Measurements from ENCODE around the gene LRRC39. TPM values are rescaled to one million over a fixed set of nuclear protein-coding genes. Genes with fewer than 3 reads are reported as not detected.
"Not testable (repeated sequence)": the region's sequence is repeated elsewhere in the genome, so short reads cannot be mapped to it uniquely, and the experiment has no call there.

LRRC39 gene
- total RNA-seq (2014; rRNA removed), result 0.19 and 0.34 TPM in 2 replicates
- 0.10 TPM for polyA plus RNA-seq (2012)

DNA sequence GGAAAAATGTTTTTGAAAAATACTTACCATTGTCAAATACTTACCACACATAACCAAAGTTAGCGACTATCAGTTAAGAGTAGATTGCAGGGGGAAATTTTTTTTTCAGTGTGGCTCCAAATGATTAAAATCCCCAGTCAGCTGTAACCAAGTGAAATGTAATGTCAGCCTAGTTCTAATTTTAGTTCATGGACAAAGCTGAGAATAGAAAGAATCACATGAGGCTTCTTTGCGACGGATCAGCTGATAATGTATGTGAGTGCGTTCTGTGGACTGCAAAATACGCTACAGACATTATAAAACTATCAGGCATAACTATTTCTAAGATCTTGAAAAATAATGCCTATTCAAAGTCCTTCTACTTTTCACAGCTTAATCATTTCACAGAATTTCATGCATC, at the start of gene LRRC39:
Gene LRRC39, minus strand, starts transcription at position 166 of the 400 bp plus-strand sequence. CDS start 9,740 bp downstream, outside the sequence.
- no peak for DNase-seq (ENCODE audit: low read depth)

DNA sequence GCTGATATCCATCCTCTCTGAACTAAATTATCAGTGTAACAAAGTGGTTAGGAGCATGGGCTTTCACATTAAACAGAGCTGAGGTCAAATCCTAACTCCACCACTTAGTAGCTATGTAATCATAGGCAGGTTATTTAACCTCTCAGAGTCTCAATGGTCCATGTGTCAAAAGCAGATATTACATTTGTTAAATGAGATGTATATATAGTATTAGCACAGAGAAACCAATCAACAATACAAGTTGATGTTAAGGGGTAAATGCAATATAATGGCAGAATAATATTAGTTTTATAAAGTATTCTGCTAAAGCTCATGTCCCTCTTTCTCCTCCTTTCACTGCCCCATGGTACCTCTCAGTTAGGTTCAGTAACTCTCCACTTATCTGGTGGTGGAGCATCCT, 44.4 kb upstream of the LRRC39 start:
- no peak for DNase-seq (ENCODE audit: low read depth)

DNA sequence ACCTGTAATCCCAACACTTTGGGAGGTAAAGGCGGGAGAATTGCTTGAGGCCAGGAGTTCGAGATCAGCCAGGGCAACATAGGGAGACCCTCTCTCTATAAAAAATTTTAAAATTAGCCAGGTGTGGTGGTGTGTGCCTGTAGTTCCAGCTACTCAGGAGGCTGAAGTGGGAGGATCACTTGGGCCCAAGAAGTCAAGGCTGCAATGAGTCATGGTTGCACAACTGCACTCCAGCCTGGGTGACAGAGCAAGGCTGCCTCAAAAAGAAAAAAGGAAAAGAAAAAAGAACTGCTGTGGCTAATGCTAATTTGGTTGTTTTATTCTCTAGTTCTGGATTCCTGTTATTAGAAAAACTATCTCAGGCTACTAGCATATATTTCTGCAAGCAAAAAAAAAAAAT, 41.8 kb upstream of the LRRC39 start:
- peak; percentile 5 for DNase-seq (ENCODE audit: low read depth)

DNA sequence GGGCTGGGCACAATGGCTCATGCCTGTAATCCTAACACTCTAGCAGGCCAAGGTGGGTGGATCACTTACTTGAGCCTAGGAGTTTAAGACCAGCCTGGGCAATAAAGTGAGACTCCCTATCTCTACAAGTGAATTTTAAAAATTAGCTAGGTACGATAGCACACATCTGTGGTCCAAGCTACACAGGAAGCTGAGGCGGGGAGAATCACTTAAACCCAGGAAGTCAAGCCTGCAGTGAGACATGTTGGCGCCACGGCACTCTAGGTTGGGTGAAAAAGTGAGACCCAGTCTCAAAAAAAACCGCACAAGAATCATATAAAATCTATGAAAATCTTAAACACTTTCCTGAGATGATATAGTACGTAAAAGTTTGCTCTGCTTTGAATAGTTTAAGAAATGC, 41.4 kb upstream of the LRRC39 start:
- DNase-seq (ENCODE audit: low read depth), result no peak

DNA sequence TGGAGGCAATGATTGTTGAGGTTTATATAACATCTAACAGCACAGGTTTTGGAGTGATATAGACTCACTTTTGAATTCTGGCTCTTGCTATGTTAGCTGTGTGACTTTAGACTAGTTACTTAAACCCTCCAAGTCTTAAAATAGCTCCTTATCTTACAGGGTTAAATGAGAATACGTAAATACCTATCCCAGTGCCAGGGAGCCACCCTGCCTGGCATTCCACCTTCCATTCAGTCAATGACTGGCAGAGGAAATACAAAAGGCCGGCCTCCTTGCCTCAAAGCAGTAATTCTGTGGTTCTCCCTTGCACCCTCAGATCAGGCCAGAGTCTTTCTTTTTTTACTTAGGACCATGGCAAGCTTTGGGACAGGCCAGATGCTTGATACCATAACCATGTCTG, 39.8 kb upstream of the LRRC39 start:
- no peak for DNase-seq (ENCODE audit: low read depth)

DNA sequence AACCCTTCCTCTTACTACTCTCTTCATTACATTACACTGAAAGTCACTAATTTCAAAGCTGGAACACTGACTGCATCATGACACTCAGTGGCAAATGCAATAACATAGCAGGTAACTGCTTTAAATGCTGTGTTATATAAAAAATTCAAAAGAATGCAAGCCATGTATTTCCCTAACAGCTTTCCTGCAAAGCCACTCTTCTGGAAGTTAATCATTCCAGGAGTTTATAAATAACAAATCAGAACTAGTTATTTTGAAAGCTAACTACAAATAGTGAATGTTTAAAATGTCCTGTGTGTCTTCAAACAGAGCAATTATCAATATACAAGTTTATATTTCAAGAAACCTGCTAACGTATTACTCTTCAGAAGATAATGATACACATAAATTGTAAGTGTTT, 37.0 kb upstream of the LRRC39 start:
- no peak for DNase-seq (ENCODE audit: low read depth)

DNA sequence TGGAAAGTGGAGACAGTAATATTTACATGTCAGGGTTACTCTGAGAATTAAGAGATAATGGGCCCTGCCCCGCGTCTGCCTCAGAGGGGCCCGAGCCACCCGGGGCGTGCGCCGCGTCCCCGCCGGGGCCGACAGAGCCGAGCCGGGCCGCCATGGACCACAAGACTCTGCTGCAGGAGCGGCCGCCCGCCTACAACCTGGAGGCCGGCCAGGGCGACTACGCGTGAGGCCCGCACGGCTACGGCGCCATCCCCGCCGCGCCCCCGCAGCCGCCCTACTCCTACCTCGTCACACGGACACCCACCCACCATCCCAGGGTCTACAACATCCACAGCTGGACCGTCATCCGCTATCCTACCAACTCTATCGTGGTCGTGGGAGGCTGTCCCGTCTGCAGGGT, 35.1 kb upstream of the LRRC39 start:
- DNase-seq (ENCODE audit: low read depth), result no peak

DNA sequence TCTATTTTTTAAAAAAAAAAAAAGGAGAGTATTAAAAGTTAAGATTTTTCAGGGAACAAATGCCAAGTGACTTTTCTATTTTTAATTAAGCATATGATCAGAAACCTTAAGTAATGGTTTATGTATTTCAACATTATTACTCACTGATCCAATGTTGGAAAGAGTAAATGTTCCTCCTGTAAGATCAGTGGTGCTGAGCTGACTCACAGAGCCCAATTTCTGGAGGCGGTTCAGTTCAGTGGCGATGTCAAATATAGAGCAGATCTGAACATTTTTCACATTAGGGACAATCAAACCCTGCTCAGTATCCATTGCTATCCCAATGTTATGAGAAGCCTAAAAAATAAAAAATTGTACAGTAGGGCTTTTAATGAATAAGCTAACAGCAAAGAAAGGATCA, 28.2 kb upstream of the LRRC39 start:
- no peak for DNase-seq (ENCODE audit: low read depth)

DNA sequence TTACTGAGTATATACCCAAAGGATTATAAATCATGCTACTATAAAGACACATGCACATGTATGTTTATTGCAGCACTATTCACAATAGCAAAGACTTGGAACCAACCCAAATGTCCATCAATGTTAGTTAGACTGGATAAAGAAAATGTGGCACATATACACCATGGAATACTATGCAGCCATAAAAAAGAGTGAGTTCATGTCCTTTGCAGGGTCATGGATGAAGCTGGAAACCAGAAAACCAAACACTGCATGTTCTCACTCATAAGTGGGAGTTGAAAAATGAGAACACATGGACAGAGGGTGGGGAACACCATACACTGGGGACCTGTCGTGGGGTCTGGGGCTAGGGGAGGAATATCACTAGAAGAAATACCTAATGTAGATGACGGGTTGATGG, 27.5 kb upstream of the LRRC39 start:
- not testable (repeated sequence) for DNase-seq (ENCODE audit: low read depth)

DNA sequence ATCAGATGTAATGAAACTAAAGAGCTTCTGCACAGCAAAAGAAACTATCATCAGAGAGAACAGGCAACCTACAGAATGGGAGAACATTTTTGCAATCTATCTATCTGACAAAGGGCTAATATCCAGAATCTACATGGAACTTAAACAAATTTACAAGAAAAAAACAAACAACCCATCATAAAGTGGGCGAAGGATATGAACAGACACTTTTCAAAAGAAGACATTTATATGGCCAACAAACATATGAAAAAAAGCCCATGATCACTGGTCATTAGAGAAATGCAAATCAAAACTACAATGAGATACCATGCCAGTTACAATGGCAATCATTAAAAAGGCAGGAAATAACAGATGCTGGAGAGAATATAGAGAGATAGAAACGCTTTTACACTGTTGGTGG, 27.0 kb upstream of the LRRC39 start:
- DNase-seq (ENCODE audit: low read depth), result not testable (repeated sequence)

DNA sequence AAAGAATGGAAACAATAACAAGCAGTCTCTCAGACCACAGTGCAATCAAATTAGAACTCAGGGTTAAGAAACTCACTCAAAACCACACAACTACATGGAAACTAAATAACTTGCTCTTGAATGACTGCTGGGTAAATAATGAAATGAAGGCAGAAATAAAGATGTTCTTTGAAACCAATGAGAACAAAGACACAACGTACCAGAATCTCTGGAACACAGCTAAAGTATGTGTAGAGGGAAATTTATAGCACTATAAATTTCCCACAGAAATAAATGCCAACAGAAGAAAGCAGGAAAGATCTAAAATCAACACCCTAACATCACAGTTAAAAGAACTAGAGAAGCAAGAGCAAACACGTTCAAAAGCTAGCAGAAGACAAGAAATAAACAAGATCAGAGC, 24.6 kb upstream of the LRRC39 start:
- not testable (repeated sequence) for DNase-seq (ENCODE audit: low read depth)

DNA sequence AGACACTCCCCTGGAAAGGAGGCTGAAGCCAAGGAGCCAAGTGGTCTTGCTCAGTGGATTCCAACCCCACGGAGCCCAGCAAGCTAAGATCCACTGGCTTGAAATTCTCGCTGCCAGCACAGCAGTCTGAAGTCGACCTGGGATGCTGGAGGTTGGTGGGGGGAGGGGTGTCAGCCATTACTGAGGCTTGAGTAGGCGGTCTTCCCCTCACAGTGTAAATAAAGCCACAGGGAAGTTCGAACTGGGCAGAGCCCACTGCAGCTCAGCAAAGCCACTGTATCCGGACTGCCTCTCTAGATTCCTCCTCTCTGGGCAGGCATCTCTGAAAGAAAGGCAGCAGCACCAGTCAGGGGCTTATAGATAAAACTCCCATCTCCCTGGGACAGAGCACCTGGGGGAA, 22.0 kb upstream of the LRRC39 start:
- DNase-seq (ENCODE audit: low read depth), result not testable (repeated sequence)

DNA sequence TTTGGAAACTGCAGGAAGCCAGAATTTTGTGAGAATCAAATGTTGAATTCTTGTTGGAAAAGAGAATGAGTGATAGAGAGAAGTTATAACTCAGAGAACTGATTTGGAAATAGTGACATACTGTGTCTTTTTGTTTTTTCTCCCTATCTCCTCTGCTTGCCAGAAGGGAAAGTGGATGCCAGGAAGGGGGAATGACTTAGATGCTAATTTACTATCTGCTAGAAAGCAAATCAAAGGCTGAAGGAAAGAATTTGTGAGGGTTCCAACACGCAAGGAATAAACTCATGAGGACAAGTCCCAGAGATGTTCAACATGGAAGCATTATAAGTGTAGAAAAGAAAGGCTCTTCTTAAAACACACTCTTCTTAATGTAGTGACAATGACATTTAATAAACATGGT, 20.5 kb upstream of the LRRC39 start:
- no peak for DNase-seq (ENCODE audit: low read depth)

DNA sequence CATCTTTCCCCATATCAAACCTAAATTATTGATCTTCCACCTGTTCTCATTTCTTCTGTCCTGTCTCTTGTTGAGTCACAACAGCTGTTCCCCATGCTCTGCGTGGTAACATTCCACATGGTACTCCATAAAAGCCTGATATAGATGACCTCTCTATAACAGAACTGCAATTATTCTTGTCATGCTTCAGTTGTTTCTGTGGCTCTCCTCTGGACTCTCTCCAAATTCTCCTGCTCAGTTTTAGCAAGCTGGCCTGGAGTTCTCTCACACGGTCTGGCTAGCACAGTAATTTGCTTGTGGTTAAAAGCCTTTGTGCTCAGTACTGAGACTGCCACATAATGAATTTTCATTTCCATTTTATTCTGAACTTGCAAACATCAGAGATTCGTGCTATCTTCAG, 10.6 kb upstream of the LRRC39 start:
- peak; percentile 97 for DNase-seq (ENCODE audit: low read depth)

DNA sequence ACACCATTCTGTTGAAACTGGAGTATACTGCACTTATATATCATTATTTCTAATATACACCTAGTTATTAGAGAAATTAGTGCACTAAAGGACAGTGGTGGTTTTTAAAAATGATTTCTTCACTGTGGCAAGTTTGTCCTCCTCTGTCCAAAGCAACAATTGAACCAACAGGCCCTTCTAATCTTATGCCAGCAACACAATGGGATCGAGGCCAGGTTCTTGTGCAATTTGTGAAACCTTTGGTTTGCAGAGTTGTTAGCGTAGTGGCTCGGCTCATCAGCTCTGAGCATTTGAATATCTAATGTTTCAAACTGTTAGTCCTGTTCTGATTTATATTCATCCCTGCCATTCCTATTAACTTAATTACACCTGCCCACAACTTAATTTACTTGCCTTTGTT, 9.9 kb upstream of the LRRC39 start:
- DNase-seq (ENCODE audit: low read depth), result peak; percentile 61

DNA sequence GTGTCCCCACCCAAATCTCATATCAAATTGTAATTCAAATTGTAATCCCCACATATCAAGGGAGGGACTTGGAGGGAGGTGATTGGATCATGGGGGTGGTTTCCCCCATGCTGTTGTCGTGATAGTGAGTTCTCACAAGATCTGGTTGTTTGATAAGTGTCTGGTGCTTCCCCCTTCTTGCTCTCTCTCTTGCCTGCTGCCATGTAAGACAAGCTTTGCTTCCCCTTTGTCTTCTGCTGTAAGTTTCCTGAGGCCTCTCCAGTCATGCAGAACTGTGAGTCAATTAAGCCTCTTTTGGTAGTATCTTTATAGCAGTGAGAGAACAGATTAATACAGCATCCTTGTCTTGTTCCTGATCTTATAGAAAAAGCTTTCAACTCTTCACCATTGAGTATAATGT, 6.5 kb upstream of the LRRC39 start:
- DNase-seq (ENCODE audit: low read depth), result no peak

DNA sequence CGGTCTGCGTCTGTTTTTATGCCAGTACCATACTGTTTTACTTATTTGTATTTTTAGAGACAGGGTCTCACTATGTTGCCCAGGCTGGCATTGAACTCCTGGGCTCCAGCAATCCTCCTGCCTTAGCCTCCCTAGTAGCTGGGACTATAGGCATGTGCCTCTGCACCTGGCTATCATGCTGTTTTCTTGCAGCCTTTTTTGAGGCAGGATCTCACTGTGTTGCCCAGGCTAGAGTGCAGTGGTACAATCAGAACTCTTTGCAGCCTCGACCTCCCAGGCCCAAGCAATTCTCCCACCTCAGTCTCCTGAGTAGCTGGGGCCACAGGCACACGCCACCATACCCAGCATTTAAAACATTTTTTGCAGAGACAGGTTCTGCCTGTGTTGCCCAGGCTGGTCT, 5.3 kb upstream of the LRRC39 start:
- no peak for DNase-seq (ENCODE audit: low read depth)

DNA sequence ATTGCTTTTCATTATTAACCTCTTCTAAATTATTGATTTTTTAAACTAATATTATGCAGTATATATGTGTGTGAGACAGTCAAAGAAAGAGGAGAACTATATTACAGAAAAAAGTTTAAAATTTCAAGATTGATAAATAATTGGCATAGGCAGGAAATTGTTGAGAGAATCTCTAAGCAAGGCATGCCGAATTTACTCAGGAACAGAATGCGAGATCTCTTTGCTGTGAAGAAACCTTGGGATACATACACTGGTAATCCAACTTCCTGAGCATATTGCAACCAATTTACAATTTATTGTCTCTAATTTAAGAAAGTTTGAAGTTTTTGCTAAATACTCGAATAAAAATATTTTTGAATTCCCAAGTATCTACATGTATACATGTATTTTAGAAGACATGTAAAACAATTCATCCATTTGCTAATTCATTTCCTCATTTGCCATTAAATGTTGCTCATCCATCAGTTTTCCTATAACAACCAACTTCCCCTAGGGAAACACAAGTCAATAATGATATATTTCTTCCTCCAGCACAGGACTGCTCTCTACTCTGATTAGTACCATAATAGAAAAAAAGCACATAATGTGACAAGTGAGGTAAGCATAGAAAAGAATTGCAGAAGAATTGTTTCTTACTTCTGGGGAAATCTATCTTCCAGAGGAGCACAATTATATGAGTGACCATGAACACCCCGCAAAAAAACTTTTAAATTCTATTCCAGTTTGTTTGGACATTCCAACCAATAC, 588 bp downstream of the LRRC39 start:
- no peak for DNase-seq (ENCODE audit: low read depth)

DNA sequence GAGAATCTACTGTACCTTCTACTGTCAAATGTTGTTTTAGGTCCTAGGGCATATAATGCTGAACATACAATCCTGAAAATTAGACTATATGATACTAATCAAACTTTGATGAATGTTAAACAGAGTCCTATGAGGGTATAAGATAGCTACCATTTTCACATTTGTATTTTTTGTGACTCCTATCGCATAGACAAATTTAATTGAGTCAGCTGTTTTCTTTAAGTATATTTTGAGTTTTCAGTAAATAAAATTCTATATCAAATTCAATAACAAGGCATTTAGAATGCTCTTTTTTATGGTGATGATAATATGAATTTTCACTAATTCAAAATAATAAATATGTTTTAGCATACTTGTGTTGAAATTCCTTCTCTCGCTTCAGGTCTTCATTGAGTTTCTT, 10.0 kb downstream of the LRRC39 start:
- DNase-seq (ENCODE audit: low read depth), result no peak

DNA sequence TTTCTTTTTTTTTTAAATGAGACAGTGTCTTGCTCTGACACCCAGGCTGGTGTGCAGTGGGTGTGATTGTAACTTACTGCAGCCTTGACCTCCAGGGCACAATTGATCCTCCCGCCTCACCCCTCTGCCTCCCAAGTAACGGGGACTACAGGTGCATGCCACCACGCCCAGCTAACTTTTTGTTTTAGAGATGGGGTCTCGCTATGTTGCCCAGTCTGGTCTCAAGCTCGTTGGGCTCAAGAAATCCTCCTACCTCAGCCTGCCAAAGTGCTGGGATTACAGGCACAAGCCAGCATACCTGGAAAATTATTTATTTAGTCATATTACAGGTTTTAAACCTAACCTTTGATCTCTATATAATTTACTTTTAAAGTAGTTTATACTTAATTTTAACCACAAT, 13.4 kb downstream of the LRRC39 start:
- DNase-seq (ENCODE audit: low read depth), result no peak

DNA sequence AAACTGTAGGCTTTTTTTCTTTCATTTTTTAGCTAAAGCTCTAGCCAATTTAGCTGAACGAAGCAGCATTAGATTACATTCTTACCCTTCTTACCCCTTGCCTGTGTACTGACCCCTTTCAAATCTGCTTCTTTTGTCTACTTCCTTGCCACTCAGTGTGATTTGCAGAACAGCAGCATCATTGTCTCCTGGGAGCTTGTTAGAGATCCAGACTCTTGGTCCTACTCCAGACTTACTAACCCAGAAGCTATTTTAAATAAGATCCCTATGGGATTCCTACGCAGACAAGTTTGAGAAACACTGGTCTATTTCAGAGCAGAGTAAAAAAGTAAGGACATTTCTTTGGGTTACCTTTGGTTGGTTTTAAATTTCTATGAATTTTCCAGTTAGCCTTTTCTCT, 13.8 kb downstream of the LRRC39 start:
- DNase-seq (ENCODE audit: low read depth), result peak; percentile 80

DNA sequence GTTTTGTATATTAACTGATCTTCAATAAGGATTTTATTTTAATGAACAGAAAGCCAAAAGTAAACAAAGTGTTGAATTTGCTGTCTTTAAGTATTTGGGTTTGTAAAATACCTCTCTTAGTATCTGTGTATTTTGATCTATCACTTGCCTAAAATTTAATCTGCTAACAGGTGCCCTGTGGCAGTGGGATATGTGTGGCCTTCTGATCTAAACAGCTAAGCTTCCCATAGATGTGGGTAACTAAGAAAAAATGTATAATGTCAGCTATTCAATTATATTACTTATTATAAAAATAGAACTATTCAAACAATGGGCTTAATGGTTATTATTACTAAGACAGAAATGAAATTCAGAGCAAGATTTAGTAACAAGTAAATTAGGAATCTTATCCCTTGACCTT, 15.2 kb downstream of the LRRC39 start:
- no peak for DNase-seq (ENCODE audit: low read depth)

DNA sequence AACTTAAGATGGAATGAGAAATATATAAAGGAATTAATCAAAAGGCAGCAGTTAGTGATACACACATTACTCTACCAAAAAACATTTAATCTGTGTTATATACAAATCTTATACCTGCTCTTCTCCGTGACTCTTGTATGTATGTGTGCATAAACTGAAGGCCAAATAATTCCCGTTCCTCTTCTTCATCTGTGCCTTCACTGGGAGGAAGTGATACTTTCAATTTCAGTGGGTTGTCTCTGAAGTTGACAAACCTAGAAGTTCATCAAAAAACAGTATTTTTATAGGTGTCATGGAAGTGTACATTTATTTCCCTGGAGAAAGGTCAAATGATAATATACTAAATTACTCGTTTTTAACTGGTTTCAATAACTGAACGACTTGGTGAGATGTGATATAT, 25.8 kb downstream of the LRRC39 start:
- DNase-seq (ENCODE audit: low read depth), result no peak

DNA sequence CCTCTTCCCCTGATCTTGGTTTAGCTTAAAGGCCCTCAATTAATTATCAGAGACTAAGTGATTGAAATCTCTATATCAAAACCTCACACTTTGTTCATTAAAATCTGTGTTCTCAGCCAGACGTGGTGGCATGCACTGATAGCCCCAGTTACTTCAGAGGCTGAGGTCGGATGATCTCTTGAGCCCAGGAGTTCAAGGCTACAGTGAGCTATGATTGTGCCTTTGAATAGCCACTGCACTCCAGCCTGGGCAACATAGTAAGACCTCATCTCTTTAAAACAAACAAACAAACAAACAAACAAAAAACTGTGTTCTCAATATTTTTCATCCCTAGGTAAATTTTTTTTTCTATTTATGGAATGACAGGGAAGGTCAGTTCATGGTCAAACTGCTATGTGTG, 26.4 kb downstream of the LRRC39 start:
- DNase-seq (ENCODE audit: low read depth), result no peak
